GM12801 (cell line): ENCODE results near the gene AGBL4.

ENCODE experiments used
- CTCF ChIP-seq: IDR thresholded peaks from one replicate; pipeline ENCODE4 v1.5.1; 2011; ENCODE audit warnings: control low read depth; ENCODE audit not compliant: insufficient read length; ENCODE audit errors: extremely low read depth

Gene AGBL4

GRCh38 chr1:49677706-49678105, 346.0 kb downstream of the AGBL4 start:
- no peak for TF ChIP-seq CTCF

GRCh38 chr1:49651136-49651535, 372.6 kb downstream of the AGBL4 start:
- no peak for TF ChIP-seq CTCF

GRCh38 chr1:49630156-49630555, 393.6 kb downstream of the AGBL4 start:
- no peak for TF ChIP-seq CTCF

- no peak for TF ChIP-seq CTCF
These were observed 396.0 kb downstream of the AGBL4 start for GRCh38 chr1:49627781-49628180.

- TF ChIP-seq CTCF: no peak
These were observed 397.3 kb downstream of the AGBL4 start for GRCh38 chr1:49626472-49626871.

GRCh38 chr1:49622877-49623276, 400.9 kb downstream of the AGBL4 start:
- TF ChIP-seq CTCF: no peak

GRCh38 chr1:49606082-49606481, 417.7 kb downstream of the AGBL4 start:
- TF ChIP-seq CTCF: no peak

GRCh38 chr1:49597436-49597835, 426.3 kb downstream of the AGBL4 start:
- no peak for TF ChIP-seq CTCF
